ENCODE results near the gene DNMBP.
"Not testable (repeated sequence)": the region's sequence is repeated elsewhere in the genome, so short reads cannot be mapped to it uniquely, and the experiment has no call there.

Gene DNMBP

DNA sequence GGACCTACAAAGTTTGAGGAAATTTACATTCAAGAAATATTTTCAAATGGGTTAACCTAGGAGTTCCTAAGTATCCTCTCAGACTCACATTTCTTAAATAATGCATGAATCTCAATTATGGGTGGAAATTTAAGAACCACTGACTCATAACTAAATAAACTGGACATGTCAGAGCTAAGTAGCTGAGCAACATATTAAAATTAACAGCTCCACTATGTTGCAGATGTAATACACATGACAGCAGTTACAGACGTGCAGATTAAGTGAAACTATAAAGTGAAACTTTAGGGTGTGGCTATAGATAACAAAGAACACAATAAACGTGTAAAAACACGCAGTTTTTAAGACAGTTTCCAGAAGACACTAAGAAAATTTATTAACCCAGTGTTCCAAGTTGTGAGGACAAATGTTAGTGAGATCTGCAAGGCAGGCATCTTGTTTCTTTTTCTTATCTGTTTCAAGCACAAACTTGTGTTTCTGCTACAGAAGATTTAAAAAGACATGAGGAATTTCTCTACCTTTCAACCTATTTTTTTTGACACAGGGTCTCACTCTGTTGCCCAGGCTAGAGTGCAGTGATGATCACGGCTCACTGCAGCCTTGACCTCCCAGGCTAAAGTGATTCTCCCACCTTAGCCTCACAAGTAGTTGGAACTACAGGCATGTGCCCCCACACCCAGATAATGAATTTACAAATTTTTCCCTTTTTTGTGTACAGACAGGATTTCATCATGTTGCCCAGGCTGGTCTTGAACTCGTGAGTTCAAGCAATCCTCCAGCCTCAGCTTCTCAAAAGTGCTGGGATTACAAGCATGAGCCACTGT, 25.3 kb downstream of the DNMBP start:
- DNase-seq = no peak

DNA sequence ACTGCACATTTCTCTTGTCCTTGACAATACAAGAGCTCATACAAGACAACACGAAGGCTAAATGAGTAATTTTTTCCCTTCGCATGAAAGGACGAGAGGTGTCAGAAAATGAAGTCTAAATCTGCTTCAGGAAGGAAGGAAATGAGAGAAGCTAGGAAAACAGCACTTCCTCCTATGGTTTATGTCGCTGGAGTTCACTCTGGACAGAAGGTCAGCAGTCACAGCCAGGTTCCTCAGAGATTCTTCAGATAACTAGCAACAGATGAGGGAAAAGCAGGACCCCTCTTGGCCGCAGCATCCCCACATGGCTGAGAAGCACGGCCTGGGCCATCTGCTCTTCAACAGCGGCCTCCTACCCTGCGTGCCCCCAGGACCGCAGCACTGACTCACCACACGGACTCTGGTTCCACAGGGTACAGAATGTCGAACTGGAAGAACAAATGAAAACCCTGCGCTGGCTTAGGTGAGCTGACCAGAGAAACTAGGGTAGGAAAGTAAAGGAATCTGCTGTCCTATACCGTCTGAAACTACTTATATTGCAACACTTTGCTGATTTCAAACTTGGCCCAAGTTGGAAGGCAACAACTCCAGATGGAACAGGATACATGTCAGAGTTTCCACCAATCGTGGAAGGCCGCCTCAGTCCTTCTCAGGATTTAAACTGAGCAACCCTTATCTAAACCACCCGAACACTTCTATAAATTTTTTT, 26.3 kb downstream of the DNMBP start:
- no peak for DNase-seq

DNA sequence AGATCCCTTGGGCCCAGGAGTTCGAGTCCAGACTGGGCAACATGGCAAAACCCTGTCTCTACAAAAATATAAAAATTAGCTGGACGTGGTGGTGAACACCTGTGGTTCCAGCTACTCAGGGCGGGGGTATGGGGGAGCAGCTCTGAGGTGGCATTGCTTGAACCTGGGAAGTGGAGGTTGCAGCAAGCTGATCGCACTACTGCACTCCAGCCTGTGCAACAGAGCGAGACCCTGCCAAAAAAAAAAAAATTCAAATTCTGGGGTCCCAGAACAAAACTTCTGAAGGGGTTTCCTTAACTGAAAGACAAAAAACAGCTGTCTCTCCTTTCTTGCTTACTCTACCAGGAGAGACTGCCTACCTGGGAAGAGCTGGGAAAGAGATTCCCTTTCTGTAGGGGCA, 27.0 kb downstream of the DNMBP start:
- no peak for DNase-seq

DNA sequence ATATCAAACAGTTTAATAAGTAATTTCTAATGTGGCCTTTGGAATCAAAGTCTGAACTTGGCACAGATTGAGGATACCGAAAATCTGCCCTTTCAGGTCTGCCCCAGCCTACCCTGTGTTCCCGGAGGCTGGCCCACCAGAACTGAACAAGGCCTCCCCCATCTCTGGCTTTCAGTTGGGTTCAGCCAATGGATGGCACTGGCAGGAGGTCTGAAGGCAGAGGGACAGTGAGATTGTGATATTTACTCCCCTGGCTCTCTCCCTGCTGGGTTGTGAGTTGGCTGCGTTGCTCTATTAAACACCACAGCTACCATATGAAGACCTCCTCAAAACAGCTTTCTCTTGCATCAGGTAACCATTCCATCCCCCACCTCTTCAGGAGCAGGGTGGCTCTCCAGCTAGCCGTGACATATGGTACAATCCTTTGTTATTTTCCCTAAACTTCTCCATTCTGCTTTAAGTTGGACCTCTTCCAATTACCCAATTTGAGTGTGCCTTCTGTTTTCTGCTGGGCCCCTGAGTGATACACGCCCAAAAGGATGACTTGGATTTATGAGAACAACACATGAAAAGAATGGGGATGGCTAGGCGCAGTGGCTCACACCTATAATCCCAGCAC, 28.1 kb downstream of the DNMBP start:
- no peak for DNase-seq

DNA sequence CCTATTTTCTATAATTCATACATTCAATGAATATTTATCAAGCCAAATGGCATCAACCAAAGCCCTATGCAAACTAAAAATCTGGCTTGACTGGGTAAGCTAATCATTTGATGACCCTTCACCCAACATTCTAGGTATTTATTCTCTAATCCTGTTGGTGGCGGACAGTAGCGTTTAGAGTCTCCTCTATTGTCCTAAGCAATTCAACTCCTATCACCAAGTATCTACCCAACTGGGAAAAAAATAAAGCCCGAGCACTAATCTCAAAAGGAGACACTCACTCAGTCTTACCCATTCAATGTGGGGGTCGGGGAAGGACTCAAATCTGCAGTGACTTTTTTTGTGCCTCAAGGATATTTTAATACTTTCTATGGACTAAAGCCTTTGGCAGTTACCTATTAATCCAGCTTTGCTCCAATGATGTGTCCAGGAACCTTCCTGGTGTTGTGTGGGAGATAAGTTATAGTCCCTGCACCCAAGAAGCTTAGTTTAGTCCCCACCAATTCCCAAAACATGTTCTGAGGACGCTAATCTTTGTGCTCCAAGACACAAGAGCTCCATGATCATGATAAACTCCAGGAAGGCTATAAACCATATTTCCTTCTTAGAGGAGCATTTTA, 30.6 kb downstream of the DNMBP start:
- DNase-seq = no peak

DNA sequence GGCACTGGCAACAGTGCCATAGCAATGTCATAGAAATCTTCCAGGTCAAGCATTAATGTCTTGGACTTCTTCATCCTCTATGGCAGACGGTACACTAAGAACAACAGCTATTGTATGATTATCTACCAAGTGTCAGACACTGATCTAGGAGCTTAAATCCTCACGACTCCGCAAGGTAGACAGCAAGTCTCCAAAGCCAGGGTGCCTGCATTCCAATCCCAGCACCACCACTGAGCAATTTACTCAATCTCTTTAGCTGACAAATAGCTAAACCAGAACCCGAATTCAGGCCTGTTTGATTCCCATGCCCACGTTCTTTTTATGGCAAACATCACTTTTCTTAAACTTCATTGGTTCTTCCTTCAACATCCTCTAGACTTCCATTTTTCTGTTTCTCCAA, 31.8 kb downstream of the DNMBP start:
- DNase-seq = no peak

DNA sequence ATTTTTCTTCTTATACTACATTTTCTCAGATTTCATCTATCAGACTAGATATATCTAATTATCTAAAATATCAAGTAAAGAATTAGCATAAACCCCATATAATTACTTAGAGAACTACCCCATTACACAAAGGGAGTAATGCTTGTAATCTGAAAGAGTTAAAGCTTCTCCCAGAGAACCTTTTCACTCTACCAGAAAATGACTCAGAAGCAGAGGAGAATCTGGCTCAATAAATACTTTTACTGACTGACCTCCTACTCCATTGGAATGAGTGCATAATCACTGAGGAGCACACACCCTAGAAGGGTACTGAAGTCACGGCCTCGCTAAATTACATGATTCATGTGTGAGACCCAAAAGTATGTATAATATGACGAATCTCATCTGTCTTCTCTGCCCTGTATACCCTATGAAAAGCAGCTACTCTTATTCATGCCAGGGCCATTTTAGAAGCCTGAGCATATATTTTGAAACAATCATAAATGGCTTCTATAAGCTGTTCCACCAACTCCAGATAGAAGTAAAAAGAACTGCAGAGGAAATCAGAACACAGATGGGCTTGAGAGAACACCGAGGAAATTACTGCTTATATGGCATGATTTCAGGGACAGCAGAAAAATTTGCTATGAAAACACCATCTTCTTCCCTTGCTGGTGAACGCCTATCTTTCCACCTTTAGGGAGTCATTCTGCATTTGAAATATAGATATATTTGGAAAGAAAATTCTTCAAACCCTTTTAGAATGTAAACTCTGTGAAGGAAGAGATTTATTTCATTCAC, 32.7 kb downstream of the DNMBP start:
- DNase-seq = no peak

DNA sequence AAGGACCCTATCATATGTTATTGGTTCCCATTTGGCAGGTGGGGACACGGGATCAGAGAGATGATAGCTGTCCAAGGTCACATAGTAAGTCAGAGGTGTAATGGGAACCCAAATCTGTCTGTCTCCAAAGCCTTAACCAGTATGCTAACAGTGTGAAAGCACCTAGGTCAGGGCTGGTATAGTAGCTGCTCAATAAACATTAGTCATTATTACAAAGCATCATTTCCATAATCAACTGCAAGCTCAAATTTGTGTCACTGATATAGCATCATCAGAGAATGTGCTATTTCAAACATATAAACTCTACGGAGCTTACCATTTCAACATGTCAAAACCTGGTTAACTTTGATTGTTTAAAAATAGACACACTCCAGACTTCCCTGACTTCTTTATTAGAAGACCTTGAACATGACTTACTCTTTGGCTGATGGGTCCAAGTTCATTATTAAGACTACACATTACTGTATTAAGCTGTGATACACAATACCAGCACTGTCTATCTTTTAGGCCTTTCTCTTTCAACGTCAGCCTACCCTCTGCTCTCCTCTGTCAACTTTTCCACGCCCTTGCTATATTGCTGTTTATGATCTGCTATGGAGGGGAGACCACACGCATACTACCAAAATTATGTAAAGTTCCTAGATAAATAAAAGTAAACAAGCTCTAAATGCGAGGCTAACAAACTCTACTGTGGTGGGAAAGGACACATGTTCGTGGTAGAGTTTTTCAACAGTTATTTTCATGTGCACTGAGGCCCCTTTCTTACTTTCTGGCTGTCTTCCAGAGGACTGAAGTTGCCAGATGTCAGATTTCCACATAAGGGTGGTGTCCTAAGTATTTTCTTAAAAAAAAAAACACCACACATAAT, 33.6 kb downstream of the DNMBP start:
- DNase-seq = no peak

DNA sequence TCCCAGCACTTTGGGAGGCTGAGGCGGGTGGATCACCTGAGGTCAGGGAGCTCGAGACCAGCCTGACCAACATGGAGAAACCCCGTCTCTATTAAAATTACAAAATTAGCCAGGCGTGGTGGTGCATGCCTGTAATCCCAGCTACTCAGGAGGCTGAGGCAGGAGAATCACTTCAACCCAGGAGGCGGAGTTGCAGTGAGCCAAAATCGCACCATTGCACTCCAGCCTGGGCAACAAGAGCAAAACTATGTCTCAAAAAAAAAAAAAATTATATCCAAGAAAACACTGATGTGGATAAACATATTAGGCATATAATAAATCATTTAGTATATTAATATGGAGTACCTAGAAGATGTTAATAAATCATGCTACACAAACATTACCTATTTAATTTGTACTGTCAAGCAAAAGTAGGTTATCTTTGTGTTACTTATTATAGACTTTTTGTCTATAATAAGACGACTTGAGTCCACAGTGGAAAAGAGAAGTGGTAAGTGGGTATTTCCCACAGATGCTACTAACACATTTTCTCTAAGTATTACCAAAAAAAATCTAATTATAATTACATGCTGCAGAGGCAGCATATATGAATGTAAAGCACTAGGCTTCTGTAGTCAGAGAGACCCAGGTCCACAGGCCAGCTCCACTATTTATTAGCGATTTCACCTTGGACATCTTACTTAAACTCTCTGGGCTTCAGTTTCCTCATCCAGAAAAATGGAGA, 34.5 kb downstream of the DNMBP start:
- no peak for DNase-seq

DNA sequence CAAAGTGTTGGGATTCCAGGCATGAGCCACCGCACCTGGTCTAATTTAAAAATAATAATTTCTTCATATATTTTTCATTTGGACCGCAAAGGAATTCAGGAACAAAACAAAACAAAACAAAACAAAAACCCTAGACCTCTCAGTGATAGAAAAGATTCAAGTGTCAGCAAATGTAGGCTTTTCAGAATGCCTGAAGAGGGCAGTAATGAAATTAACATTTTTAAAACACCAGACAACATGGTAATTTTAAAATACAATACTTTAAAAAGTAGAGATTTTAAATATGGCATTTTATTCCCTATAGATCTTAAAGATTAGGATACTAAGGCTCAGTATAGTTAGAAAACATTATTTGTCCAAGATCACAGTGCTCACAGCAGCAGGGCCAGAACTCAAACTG, 36.6 kb downstream of the DNMBP start:
- no peak for DNase-seq

DNA sequence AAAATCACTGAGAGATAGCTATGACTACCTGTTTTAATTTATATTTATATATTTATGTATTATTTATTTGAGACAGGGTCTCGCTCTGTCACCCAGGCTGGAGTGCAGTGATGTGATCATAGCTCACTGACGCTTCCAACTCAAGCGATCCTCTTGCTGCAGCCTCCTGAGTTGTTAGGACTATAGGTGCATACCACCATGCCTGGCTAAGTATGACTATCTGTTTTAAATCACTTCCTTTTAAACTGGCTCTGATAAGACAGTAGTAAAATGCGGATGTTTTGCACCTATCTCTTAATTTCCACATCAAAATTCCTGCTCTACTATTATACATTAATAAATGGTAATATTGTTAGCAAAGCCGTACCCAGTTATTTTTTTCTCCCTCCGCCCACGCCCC, 41.8 kb downstream of the DNMBP start:
- no peak for DNase-seq

DNA sequence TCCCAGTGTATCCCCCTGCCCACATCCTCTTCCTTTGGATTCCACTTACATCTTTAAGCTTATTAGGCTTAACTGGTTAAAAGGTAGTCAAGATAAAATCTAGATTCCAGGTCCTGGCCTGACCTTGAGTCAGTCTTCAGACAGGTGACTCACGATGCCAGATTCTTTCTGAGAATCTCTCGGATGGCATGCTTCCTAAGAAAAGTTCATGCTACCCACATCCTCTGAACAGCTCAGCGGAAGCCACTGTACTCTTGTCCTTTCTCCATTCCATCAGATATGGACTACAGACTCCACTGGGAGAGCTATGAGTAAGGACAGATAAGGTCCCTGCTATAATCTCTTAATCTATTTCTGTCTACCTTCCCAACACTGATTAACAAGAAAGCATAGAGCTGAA, 43.4 kb downstream of the DNMBP start:
- DNase-seq = no peak

DNA sequence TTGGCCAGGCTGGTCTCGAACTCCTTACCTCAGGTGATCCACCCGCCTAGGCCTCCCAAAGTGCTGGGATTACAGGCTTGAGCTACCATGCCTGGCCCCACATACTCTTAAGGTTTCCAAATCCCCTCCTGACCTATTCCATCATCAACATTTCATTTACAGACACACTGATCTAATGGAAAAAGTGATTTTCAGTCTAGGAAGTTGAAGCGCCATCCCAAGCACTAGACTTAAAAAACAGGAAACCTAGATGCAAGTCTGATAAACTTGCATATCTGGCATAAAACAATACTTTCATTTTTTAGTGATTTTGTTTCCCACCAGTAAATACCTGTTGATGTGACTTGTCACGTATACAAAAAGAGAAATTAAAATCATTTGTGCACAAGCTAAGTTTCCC, 44.0 kb downstream of the DNMBP start:
- no peak for DNase-seq

DNA sequence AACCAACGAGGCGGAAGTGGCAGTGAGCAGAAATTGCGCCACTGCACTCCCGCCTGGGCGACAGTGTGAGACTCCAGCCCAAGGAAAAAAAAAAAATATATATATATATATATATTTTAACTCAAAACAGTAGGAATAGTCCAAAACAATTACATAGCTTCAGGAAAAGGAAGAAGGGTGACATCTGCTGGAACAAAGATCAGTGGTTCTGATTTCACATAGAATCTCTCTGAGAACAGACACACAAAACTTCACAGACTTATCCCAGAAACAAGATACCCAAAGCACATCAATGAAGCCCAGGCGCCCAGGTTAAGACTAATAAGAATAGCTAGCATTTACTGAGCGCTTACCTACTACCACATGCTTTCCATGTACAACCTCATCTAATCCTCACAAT, 45.0 kb downstream of the DNMBP start:
- no peak for DNase-seq

DNA sequence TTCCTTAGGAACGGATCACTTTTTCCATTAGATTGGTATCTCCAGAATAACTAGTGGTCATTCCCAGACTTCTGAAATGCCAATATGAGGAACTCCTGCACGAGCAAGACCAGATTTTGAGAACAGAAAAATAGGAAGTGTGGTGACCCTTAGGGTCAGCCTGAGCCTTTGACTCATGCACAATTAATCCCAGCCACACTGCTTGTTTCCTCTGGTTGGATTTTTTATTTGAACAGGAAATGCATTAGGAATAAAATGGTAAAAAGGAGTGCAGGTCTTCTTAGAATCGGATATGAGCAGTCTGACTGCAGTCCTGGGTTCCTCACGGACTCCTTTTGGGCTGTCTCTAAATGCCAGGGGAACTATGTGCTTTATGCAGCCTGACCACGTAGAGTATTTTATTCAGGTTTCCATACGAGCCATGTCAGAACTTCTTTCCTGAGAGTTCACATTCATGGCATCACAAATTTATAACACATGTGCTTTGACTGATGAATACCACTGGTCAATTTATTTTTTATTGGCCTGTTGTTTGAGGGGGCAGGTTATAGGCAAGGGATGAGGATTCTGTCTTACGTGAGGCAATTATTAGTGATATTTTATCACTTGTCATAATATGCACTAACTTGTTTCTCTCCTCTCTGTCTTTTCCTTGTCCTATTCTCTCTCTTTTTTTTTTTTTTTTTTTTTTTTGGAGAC, 46.1 kb downstream of the DNMBP start:
- not testable (repeated sequence) for DNase-seq

DNA sequence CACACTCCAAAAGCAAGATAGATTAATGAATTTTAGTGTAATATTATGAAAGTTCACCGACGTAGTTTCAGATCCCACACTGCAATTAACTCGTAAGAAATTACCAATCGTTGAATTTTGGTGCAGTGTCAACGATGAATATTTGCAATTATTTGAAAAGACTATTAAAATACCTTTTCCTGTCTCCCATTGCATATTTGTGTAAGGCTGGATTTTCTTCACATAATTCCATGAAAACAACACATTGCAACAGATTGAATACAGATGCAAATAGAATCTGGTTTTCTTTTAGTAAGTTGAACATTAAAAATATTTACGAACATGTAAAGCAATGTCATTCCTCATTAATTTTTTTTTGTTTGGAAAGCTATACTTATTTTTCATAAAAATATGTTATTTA, 50.9 kb downstream of the DNMBP start:
- no peak for DNase-seq

DNA sequence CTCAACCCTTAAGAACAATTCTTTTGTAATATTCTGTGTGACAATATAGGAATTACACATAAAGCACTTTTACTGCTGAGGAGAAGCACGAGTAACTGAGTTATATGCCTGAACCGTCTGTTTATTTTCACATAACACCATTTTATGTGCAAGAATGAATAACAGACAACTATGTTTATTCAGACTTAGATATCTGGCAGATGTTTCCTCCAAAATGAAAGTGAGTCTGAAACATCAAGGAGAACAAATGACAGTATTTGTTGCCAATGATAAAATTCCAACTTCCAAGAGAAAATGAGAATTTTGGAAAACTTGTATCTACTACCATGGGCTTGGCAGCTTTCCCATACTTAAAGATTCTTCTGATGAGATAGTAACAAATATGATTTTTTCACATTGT, 51.4 kb downstream of the DNMBP start:
- no peak for DNase-seq

DNA sequence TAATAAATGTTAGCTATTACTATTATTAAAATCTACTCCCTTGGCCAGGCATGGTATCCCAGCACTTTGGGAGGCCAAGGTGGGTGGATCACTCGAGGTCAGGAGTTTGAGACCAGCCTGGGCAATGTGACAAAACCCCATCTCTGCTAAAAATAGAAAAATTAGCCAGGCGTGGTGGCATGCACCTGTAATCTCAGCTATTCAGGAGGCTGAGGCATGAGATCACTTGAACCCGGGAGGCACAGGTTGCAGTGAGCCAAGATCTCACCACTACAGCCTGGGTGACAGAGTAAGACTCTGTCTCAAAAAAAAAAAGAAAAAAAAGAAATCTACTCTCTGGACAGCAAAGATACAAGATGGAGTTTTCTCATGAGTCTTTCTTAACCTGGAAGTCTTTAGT, 56.2 kb downstream of the DNMBP start:
- DNase-seq = not testable (repeated sequence)

DNA sequence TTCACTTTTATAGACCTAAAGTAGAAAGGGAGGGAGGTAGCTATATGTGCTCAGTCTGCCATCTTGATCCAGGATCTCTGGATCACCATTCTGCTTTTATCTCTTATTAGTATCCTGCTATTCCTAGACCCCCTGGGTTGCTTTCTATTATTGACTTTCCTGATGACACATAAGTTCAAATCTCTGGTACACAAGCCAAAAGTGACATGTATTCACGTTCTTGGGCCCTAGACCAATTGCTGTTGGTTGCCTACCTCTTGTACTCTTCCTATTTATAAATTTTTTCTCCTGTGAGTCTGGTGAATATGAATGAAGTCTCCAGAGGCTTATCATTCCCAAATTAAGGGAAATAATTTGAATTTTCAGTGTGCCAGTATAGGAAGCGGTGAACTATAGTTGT, 56.9 kb downstream of the DNMBP start:
- DNase-seq = no peak

DNA sequence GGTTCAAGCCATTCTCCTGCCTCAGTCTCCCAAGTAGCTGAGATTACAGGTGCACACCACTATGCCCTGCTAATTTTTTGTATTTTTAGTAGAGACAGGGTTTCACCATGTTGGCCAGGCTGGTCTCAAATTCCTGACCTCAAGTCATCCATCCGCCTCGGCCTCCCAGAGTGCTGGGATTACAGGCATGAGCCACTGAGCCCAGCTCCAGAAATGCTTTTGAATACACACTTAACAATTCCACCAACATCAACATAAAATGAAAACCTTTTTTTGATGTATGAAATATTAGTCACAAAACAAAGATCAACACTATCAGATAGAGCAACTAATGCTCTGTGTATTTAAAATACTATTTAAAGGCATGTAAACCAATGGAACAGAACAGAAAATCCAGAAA, 63.7 kb downstream of the DNMBP start:
- not testable (repeated sequence) for DNase-seq

DNA sequence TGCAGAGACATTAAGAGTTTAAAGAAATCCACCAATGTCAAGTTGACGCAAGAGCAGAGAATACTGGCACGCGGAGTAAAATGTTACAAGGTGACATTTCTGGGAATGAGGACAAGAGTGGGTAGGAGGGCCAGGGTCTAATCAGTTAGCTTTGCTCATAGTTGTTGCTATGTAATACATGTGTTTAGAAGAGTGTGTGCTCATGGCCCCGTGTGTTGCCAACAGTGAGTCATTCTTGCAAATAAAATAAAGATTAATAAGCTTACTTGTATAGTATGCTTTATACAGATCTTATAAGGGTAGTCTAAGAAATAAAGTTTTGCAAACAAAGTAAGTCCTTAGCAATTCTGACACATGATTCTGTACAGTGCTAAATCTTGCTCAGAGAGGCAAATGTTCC, 64.5 kb downstream of the DNMBP start:
- no peak for DNase-seq
